Transverse colon (tissue), 4 donors: ENCODE data around the gene C14orf39.

Source experiments
- CTCF ChIP-seq, 5 experiments: fragments of 200-600 bp in 3 of 5; fragments of 450-650 bp in 2 of 5; sonication (generic) in 3 of 5; IDR thresholded peaks; 1 replicate in 2 of 5; 2 replicates in 3 of 5; pipeline ENCODE4 v1.5.1; 2016 to 2017; ENCODE audit warnings: antibody characterized with exemption in 5 of 5, inconsistent platforms in 3 of 5, mild to moderate bottlenecking in 2 of 5, moderate library complexity in 1 of 5
- EP300 ChIP-seq: sonication (generic); formaldehyde crosslinking; IDR thresholded peaks from one replicate; pipeline ENCODE4 v1.6.1; 2017; ENCODE audit warnings: antibody characterized with exemption, low read depth
- POLR2A ChIP-seq: fragments of 450-650 bp; IDR thresholded peaks from one replicate; pipeline ENCODE4 v1.6.1; 2016; ENCODE audit warnings: antibody characterized with exemption, mild to moderate bottlenecking, moderate library complexity
- POLR2AphosphoS5 ChIP-seq, 3 donors: sonication (generic); formaldehyde crosslinking; IDR thresholded peaks; one replicate each; pipeline ENCODE4 v1.6.1; 2016; ENCODE audit warnings: antibody characterized with exemption in 3 of 3

- TF ChIP-seq CTCF (IDR thresholded peaks at IDR 0.05) (no peak), POLR2A (no peak), POLR2AphosphoS5 (IDR thresholded peaks at IDR 0.05) (no peak), EP300 (no peak)
Measured at GRCh38 chr14:60515511-60516289, 29.8 kb upstream of the C14orf39 start.
